Activated B cell treated with CpG ODN at 0.5 μM for 24 hours (primary cell): Measurements from ENCODE around the gene GTPBP3. TPM values are rescaled to one million over a fixed set of nuclear protein-coding genes. Genes with fewer than 3 reads are reported as not detected.

Source experiments
- ATAC-seq: fragments of 200-7000 bp; cut with Tn5 transposase; one replicate; pipeline ENCODE4 v1.10.0; 2021; ENCODE audit warnings: low read depth, mild to moderate bottlenecking, moderate library complexity
- CTCF ChIA-PET: fragments of 350-600 bp; sonication (Branson Sonifier 250); formaldehyde crosslinking; loops from one replicate; lab custom pipeline; 2021; ENCODE audit warnings: antibody characterized with exemption; lab: Charles Lee
- POLR2A ChIA-PET: fragments of 350-600 bp; sonication (Branson Sonifier 250); formaldehyde crosslinking; loops from one replicate; lab custom pipeline; 2021; ENCODE audit warnings: antibody characterized with exemption; lab: Charles Lee
- DNase-seq: peaks from one replicate; pipeline ENCODE4 v3.0.0; 2022
- H3K27ac Mint-ChIP-seq: one replicate; pipeline ENCODE4 v1.8.0; 2020; ENCODE audit warnings: mixed read lengths
- H3K27me3 Mint-ChIP-seq: one replicate; pipeline ENCODE4 v1.8.0; 2021; ENCODE audit warnings: mixed read lengths
- H3K36me3 Mint-ChIP-seq: one replicate; pipeline ENCODE4 v1.8.0; 2021; ENCODE audit warnings: low read depth, mixed read lengths
- H3K4me1 Mint-ChIP-seq: one replicate; pipeline ENCODE4 v1.8.0; 2021; ENCODE audit warnings: mixed read lengths
- H3K4me3 Mint-ChIP-seq: one replicate; pipeline ENCODE4 v1.8.0; 2020; ENCODE audit warnings: mild to moderate bottlenecking, mixed read lengths
- H3K9me3 Mint-ChIP-seq: one replicate; pipeline ENCODE4 v1.8.0; 2020; ENCODE audit warnings: mixed read lengths
- intact Hi-C: fragments of 100-400 bp; cut with micrococcal nuclease; formaldehyde crosslinking; loops from one replicate; pipeline ENCODE4 v1.15.1; 2024
- total RNA-seq: library from RNA; stranded (reverse); gene quantifications from 2 replicates; pipeline ENCODE4 v1.2.3, GENCODE V29; 2022
- TF ChIP-seq, protein P1 (sequence below): fragments of 200-600 bp; IDR thresholded peaks from one replicate; pipeline ENCODE4 v1.8.0; 2022; ENCODE audit warnings: antibody characterized with exemption, mild to moderate bottlenecking

Gene GTPBP3
- total RNA-seq, 1 donor from 2014 or later: 40.2 TPM

- H3K36me3 Mint-ChIP-seq: peaks cover 11% of the 10 kb centered on the region
- POLR2A ChIA-PET: interaction anchor here (0.7 to 1.6 kb wide), 7 partner anchors 11 to 1881 kb away, joined by 3 to 6 read pairs (median 3); partner anchors contain the start of genes ANO8, BST2 and USE1
- intact Hi-C loops: loop anchor here (10.0 kb wide), 1 partner anchor 408 kb away; no protein-coding TSS in a partner anchor
- TF ChIP-seq, protein P1, sequence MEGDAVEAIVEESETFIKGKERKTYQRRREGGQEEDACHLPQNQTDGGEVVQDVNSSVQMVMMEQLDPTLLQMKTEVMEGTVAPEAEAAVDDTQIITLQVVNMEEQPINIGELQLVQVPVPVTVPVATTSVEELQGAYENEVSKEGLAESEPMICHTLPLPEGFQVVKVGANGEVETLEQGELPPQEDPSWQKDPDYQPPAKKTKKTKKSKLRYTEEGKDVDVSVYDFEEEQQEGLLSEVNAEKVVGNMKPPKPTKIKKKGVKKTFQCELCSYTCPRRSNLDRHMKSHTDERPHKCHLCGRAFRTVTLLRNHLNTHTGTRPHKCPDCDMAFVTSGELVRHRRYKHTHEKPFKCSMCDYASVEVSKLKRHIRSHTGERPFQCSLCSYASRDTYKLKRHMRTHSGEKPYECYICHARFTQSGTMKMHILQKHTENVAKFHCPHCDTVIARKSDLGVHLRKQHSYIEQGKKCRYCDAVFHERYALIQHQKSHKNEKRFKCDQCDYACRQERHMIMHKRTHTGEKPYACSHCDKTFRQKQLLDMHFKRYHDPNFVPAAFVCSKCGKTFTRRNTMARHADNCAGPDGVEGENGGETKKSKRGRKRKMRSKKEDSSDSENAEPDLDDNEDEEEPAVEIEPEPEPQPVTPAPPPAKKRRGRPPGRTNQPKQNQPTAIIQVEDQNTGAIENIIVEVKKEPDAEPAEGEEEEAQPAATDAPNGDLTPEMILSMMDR: no peak
- DNase-seq: no peak
- no peak for ATAC-seq
- peaks cover 33% of the 10 kb centered on the region for H3K4me1 Mint-ChIP-seq
- CTCF ChIA-PET: interaction anchor here (1.4 to 2.2 kb wide), 2 partner anchors 10 to 21 kb away, joined by 3 to 12 read pairs; no protein-coding TSS in a partner anchor
- H3K4me3 Mint-ChIP-seq: peak overlapping the region; percentile 77
- no peaks in the 10 kb centered on the region for H3K9me3 Mint-ChIP-seq
- no peak overlapping the region for H3K27ac Mint-ChIP-seq
- H3K27me3 Mint-ChIP-seq: no peaks in the 10 kb centered on the region
Observed at GRCh38 chr19:17302391-17303166, 34.8 kb upstream of the GTPBP3 start.

DNA sequence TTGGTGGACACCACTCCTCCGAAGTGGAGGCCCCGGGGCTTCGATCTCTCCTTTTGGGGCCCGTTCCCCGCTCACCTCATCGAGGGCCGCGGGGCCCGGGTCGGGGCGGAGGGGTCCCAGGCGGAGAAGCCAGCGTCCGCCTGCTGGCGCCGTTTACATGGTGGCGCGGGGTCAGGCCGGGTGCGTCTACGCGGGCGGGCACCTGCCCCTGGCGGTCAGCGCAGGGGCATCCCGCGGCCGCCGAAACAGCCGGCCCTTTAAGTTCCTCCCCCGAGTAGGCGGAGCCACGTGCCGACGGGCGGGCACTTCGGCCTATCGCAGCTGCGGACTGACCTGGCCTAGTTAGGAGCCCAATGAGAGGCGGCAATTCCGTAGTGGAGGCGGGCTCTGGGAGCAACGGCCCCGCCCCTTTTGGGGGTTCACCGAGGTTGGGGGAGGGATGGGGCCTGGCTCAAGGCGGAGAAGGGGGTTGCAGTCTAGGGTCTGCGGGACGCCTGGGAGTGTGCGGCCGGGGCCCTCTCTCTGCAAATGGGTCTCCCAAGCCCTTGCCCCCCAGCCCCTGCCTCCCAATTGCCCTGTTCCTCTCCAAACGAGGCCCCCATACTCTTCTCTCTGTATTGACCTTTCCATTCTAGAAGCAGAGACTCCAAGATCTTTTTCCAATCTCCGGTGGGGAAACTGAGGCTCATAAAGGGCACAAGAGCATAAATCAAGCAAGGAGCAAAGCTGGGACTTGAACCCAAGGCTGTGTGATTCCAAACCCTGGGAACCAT lies 34.0 kb upstream of the GTPBP3 start, which contains the start of gene ABHD8:
TSS of gene ABHD8 (minus strand) at position 259 of the 773 bp plus-strand sequence. CDS start 1,809 bp downstream, outside the sequence.
- no peaks in the 10 kb centered on the region for H3K9me3 Mint-ChIP-seq
- peaks cover 7% of the 10 kb centered on the region for H3K36me3 Mint-ChIP-seq
- H3K27ac Mint-ChIP-seq: peak within 1 kb of the TSS; percentile 56
- ChIA-PET CTCF (interaction anchor here (0.9 to 2.3 kb wide), 5 partner anchors 10 to 230 kb away, joined by 3 to 12 read pairs (median 3); no protein-coding TSS in a partner anchor), POLR2A (interaction anchor here (0.6 to 1.6 kb wide), 7 partner anchors 12 to 1880 kb away, joined by 3 to 6 read pairs (median 3); partner anchors contain the start of gene ANO8)
- ATAC-seq (peak; percentile 73), DNase-seq (peak; percentile 90)
- intact Hi-C loops: loop anchor here (10.0 kb wide), 1 partner anchor 409 kb away; no protein-coding TSS in a partner anchor
- H3K4me3 Mint-ChIP-seq: peak within 1 kb of the TSS; percentile 77
- TF ChIP-seq, protein P1: no peak
- H3K27me3 Mint-ChIP-seq: no peaks in the 10 kb centered on the region
- H3K4me1 Mint-ChIP-seq: peaks cover 37% of the 10 kb centered on the region

- ChIA-PET CTCF (interaction anchor here (0.9 to 2.3 kb wide), 5 partner anchors 11 to 230 kb away, joined by 3 to 12 read pairs (median 3); no protein-coding TSS in a partner anchor), POLR2A (interaction anchor here (0.6 to 1.6 kb wide), 6 partner anchors 12 to 888 kb away, joined by 3 to 6 read pairs (median 4); partner anchors contain the start of gene ANO8)
- no peak overlapping the region for H3K27ac Mint-ChIP-seq
- H3K4me1 Mint-ChIP-seq: peaks cover 37% of the 10 kb centered on the region
- TF ChIP-seq, protein P1: no peak
- DNase-seq (no peak), ATAC-seq (no peak)
- H3K27me3 Mint-ChIP-seq: no peaks in the 10 kb centered on the region
- H3K36me3 Mint-ChIP-seq: peaks cover 5% of the 10 kb centered on the region
- intact Hi-C loops: loop anchor here (10.0 kb wide), 1 partner anchor 409 kb away; no protein-coding TSS in a partner anchor
- no peaks in the 10 kb centered on the region for H3K9me3 Mint-ChIP-seq
- peak overlapping the region; percentile 77 for H3K4me3 Mint-ChIP-seq
Observed at GRCh38 chr19:17303940-17304267, 33.4 kb upstream of the GTPBP3 start.

GRCh38 chr19:17304386-17305215 lies 32.8 kb upstream of the GTPBP3 start:
- Mint-ChIP-seq H3K27me3 (no peaks in the 10 kb centered on the region), H3K27ac (peak overlapping the region; percentile 91), H3K4me1 (peaks cover 44% of the 10 kb centered on the region), H3K9me3 (no peaks in the 10 kb centered on the region), H3K4me3 (peak overlapping the region; percentile 88), H3K36me3 (peaks cover 8% of the 10 kb centered on the region)
- POLR2A ChIA-PET: interaction anchor here (0.6 to 1.6 kb wide), 23 partner anchors 12 to 1226 kb away, joined by 3 to 19 read pairs (median 5); partner anchors contain the start of genes ANO8, BABAM1, MVB12A and USE1
- intact Hi-C loops: loop anchor here (1.0 to 10.0 kb wide), 7 partner anchors 12 to 717 kb away; partner anchors contain the start of genes BABAM1 and GTPBP3
- DNase-seq: no peak
- TF ChIP-seq, protein P1: no peak
- CTCF ChIA-PET: interaction anchor here (0.7 to 2.3 kb wide), 16 partner anchors 10 to 239 kb away, joined by 3 to 14 read pairs (median 4); partner anchors contain the start of genes ANKLE1, ANO8 and BABAM1
- no peak for ATAC-seq
